LNCAP (cell line): ENCODE data around the gene NEK11.

ENCODE experiments used
- TF ChIP-seq, protein P1 (sequence below): fragments of 450-650 bp; IDR thresholded peaks from 2 replicates; pipeline ENCODE4 v1.5.1; 2017; ENCODE audit warnings: mild to moderate bottlenecking

The NEK11 gene

GRCh38 chr3:131143802-131144201, 117.1 kb downstream of the NEK11 start:
- TF ChIP-seq, protein P1, sequence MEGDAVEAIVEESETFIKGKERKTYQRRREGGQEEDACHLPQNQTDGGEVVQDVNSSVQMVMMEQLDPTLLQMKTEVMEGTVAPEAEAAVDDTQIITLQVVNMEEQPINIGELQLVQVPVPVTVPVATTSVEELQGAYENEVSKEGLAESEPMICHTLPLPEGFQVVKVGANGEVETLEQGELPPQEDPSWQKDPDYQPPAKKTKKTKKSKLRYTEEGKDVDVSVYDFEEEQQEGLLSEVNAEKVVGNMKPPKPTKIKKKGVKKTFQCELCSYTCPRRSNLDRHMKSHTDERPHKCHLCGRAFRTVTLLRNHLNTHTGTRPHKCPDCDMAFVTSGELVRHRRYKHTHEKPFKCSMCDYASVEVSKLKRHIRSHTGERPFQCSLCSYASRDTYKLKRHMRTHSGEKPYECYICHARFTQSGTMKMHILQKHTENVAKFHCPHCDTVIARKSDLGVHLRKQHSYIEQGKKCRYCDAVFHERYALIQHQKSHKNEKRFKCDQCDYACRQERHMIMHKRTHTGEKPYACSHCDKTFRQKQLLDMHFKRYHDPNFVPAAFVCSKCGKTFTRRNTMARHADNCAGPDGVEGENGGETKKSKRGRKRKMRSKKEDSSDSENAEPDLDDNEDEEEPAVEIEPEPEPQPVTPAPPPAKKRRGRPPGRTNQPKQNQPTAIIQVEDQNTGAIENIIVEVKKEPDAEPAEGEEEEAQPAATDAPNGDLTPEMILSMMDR, result no peak

DNA sequence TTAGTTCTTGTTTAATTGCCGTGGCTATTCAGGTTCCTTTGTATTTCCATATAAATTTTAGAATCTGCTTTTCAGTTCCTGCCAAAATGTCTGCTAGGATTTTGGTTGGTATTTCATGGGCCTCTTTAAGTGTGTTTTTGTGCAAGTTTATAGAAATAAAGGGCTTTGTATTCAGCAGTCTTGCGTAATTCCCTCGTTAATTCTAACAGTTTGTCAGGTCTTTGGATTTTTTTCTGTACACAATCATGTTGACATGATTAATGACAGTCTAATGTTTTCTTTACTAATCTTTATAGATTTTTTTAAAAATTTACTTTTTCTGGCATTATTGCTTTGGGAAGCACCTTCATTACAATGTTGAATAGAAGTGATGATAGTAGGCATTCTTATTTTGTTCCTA, 120.9 kb downstream of the NEK11 start:
- TF ChIP-seq, protein P1, result no peak

- TF ChIP-seq, protein P1, result no peak
Observed at GRCh38 chr3:131158434-131158833, 131.8 kb downstream of the NEK11 start.

DNA sequence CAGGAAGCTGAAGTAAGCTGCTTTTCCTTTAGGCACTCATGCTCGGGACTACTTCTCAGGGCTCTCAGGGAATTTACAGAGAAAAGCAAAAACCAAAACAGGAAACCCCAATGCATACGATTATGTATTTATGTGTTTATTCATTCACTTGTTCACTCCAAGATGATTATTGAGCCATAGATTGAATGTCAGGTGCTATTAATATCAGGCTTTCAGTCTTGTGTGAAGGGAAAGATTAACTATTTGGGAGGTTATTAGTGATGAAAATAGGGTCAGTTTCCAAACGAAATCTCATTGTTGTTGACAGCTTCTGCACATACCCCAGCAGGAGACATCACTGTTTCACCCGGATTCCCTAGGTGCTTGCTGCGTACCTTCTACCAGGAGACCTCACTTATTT, 135.8 kb downstream of the NEK11 start:
- TF ChIP-seq, protein P1, result no peak

DNA sequence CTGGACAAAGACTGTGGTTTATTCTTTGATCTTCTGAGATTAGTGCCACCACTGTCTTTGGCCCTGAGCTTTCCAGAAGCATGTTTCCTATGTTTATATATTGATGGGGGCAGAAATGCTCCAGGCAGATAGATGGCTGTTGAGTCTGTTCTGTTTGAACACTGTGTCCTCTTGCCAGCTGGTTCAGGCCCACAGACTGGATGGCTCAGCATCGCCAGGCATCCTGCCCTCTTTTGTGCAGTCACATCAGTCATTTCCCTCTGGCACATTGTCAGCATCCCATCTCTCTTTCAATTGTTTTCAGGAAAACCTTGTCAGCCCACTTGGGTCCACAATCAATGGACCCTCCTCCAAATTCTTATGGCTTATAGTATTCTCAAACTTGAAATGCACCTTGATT, 141.2 kb downstream of the NEK11 start:
- TF ChIP-seq, protein P1, result no peak

DNA sequence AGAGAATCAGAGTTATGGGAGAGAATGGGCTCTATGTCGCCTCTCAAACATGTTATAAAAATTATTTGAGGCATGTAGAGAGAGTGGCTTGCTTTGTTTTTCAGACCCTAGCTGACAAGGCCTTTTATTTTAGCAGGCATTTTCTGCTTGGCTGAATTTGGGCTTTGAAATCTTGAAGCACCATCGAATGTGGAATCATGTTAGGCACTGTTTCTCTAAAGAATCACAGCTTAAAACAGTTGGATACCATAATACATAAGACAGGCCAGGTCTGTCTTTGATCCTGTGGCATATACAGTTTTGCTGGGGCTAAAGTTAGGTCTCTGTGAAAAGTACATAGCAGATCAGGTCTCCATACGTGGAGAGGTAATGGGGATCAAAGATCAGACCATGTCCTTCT, 142.7 kb downstream of the NEK11 start:
- TF ChIP-seq, protein P1, result no peak

DNA sequence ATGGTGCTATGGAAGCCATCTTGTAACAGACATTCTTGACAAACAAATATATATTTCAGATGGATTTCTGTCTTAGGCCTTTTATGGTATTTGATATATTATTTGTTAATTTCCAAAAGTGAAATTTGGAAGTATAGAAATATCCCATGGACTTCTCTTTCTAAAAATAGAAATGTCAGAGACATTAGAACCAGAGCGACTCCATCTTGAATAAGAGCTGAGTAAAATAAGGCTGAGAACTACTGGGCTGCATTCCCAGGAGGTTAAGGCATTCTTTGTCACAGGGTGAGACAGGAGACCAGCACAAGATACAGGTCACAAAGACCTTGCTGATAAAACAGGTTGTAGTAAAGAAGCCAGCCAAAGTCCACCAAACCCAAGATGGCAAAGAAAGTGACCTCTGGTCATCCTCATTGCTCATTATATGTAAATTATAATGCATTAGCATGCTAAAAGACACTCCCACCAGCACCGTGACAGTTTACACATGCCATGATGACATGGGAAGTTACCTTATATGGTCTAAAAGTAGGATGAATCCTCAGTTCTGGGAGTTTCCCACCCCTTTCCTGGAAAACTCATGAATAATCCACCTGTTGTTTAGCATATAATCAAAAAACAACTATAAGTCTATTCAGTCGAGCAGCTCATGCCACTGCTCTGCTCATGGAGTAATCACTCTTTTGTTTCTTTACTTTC, 146.0 kb downstream of the NEK11 start:
- TF ChIP-seq, protein P1, result no peak

DNA sequence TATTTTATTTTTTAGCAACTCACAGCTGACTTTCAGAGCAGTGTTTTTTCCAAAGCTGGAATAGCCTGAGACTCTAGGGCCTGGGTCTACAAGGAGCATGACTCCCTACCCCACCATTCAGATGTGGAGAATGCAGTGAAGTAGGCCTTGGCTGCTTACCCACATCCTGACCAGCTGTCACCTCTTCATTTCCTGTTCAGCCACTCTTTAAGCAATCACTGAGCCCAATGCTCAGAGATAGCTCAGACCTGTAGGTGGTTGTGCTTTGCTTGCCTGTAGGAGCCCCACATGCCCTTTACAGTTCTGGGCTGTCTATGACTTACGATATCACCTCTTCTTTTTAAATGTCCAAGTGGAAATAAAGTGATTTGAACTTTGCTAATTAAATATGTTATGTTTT, 148.1 kb downstream of the NEK11 start:
- TF ChIP-seq, protein P1, result no peak
